Endothelial cell of umbilical vein (primary cell): Measurements from ENCODE around the gene CKS1B.

Source experiments
- EZH2 ChIP-seq: IDR thresholded peaks from 2 replicates; pipeline ENCODE4 v1.6.1; 2012; ENCODE audit warnings: borderline replicate concordance, low read depth, mild to moderate bottlenecking, moderate library complexity, low read length, inconsistent platforms; ENCODE audit not compliant: severe bottlenecking
- JUN ChIP-seq: IDR thresholded peaks from 2 replicates; pipeline ENCODE4 v1.6.1; 2011; ENCODE audit warnings: borderline replicate concordance, low read depth; ENCODE audit not compliant: insufficient read length, insufficient read depth
- TF ChIP-seq, protein P1 (sequence below), 2 donors: IDR thresholded peaks; 1 replicate in 1 of 2; 2 replicates in 1 of 2; pipeline ENCODE4 v1.5.1; 2011; ENCODE audit warnings: low read length in 2 of 2, mild to moderate bottlenecking in 2 of 2, moderate library complexity in 2 of 2, control low read depth in 1 of 2, inconsistent platforms in 1 of 2, low read depth in 1 of 2; ENCODE audit not compliant: insufficient read depth in 1 of 2; ENCODE audit errors: extremely low read depth in 1 of 2

DNA sequence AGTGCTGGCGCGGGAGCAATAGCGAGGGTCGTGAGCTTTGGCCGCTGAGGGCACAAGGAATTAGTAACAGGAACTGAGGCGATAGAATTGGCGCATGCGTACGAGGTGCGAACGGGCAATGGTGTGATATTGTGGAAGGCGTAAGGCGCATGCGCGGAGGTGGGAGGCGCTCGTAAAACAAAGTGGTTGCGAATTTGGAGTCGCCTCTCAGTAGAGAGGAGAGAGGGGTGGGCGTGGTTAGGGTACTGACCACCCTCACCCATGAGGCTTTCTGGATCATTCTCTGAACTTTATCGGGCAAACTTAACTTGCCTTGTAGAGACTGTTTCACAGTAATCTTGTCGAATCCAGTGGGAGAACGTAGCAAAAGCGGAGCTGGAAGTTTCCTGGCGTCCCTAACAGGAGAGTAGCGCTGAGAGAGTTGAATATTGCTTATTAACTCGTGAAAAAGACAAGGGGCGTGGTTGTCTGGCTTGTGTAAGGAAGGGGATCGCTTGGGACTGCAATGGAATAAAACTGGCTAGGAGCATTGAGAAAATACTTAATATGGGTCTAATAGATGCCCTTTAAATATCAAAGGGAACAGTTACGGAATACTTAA, 427 bp downstream of the CKS1B start:
- TF ChIP-seq EZH2 (no peak), JUN (no peak)
- TF ChIP-seq, protein P1, sequence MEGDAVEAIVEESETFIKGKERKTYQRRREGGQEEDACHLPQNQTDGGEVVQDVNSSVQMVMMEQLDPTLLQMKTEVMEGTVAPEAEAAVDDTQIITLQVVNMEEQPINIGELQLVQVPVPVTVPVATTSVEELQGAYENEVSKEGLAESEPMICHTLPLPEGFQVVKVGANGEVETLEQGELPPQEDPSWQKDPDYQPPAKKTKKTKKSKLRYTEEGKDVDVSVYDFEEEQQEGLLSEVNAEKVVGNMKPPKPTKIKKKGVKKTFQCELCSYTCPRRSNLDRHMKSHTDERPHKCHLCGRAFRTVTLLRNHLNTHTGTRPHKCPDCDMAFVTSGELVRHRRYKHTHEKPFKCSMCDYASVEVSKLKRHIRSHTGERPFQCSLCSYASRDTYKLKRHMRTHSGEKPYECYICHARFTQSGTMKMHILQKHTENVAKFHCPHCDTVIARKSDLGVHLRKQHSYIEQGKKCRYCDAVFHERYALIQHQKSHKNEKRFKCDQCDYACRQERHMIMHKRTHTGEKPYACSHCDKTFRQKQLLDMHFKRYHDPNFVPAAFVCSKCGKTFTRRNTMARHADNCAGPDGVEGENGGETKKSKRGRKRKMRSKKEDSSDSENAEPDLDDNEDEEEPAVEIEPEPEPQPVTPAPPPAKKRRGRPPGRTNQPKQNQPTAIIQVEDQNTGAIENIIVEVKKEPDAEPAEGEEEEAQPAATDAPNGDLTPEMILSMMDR (IDR thresholded peaks at IDR 0.05; ENCODE audit: extremely low read depth in 1 of 2, insufficient read depth in 1 of 2, low read depth in 1 of 2, low read length in 2 of 2) = no peak
